ENCODE data around the gene UBXN10. TPM values are rescaled to one million over a fixed set of nuclear protein-coding genes. Genes with fewer than 3 reads are reported as not detected.

UBXN10 gene
- total RNA-seq, 4 donors from 2014 or later = 12.2 to 27.9 (median 14.4) TPM

DNA sequence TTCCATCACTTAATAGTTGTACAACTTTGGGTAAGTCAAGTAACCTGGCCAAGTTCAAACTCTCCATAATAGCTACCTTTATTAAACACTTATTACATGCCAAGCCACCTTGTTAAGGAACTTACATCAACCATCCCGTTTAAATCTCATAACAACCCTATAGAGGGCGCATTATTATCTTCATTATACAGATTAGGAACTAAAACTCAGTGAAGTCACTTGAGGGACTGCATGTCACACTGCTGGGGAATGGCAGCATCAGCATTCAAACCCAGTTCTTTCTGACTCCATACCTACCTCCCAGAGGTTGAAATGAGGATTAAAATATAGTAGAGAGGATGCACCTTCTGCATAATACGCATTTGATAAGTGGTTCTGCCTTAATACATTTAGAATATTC, 47.5 kb downstream of the UBXN10 start:
- Histone ChIP-seq H3K27ac (replicated peaks in 1 of 4) (no peak overlapping the region), H3K36me3 (no peaks in the 10 kb centered on the region), H3K27me3 (peaks cover 0 to 72% (median 4%) of the 10 kb centered on the region in 4 donors), H3K4me1 (no peaks in the 10 kb centered on the region), H3K4me3 (no peak overlapping the region), H3K9me3 (no peaks in the 10 kb centered on the region)
- no peak for DNase-seq (ENCODE audit: extremely low spot score)
- TF ChIP-seq EP300 (IDR thresholded peaks at IDR 0.05) (no peak), POLR2A (IDR thresholded peaks at IDR 0.05; ENCODE audit: low read depth) (no peak), CTCF (IDR thresholded peaks at IDR 0.05) (peak in 2 of 3 experiments; percentile 14 to 36)
- 37% methylated on average over 3 of the region's 3 CpGs for WGBS
- intact Hi-C loops (cut with DNase I) = no loop called here

DNA sequence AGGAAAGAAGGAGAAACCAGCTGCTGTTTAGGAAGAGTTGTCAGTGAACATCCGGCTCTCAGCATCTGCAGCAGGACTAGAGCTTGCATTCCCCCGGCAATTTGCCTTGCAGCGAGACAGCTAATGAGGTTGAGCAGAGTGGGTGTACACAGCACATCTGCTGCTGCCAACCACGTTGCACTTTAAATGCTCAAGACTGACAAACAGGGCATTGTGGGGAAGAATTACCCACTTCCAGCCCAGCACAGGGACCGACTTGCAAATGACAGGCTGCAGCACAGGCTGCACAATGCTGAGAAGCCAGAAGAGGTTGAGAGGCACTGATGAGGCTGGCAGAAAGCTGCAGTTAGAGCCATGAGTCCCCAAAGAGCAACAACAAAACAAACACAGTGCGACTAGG, 48.0 kb downstream of the UBXN10 start:
- intact Hi-C loops (cut with DNase I) = no loop called here
- Histone ChIP-seq H3K4me3 (no peak overlapping the region), H3K27ac (replicated peaks in 1 of 4) (no peak overlapping the region), H3K36me3 (no peaks in the 10 kb centered on the region), H3K9me3 (no peaks in the 10 kb centered on the region), H3K27me3 (peaks cover 0 to 76% (median 4%) of the 10 kb centered on the region in 4 donors), H3K4me1 (no peaks in the 10 kb centered on the region)
- TF ChIP-seq EP300 (IDR thresholded peaks at IDR 0.05) (no peak), POLR2AphosphoS5 (IDR thresholded peaks at IDR 0.05) (no peak), CTCF (IDR thresholded peaks at IDR 0.05) (no peak)
- DNase-seq (ENCODE audit: extremely low spot score) = no peak
- 26% methylated on average over 6 of the region's 6 CpGs for WGBS

- peaks cover 0 to 78% (median 4%) of the 10 kb centered on the region in 4 donors for H3K27me3 ChIP-seq
- WGBS = 89% methylated on average over 6 of the region's 6 CpGs
- intact Hi-C loops (cut with DNase I) = no loop called here
Observed at GRCh38 chr1:20234788-20235535, 49.1 kb downstream of the UBXN10 start.

DNA sequence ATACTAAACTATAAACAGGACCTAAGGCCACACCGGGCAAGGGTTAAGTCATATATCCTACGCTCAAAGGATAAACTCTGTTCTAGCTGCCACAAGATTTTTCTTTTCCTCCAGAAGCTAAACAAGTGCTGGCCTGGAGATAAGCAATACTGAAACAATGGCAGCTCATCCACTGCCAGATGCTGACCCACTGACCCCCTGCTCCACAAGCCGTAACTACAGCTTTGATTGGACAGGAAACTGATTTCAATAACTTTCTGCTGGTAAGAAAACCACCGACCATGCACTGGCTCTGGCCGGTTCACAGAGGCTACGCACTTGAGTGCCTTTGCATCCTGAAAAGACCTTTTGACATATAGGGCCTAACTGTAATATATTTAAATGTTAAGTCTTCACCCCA, 51.8 kb downstream of the UBXN10 start:
- DNase-seq (ENCODE audit: extremely low spot score) = no peak
- no peaks in the 10 kb centered on the region for H3K9me3 ChIP-seq
- peaks cover 0 to 84% (median 4%) of the 10 kb centered on the region in 4 donors for H3K27me3 ChIP-seq
- H3K36me3 ChIP-seq = no peaks in the 10 kb centered on the region
- H3K4me3 ChIP-seq = no peak overlapping the region
- WGBS = 58% methylated on average over 6 of the region's 6 CpGs
- no peaks in the 10 kb centered on the region for H3K4me1 ChIP-seq
- H3K27ac ChIP-seq (replicated peaks in 1 of 4) = no peak overlapping the region
- intact Hi-C loops (cut with DNase I) = no loop called here
- TF ChIP-seq POLR2A (IDR thresholded peaks at IDR 0.05; ENCODE audit: low read depth) = no peak
- no peak for TF ChIP-seq CTCF (IDR thresholded peaks at IDR 0.05)
- no peak for TF ChIP-seq EP300 (IDR thresholded peaks at IDR 0.05)
- no peak for TF ChIP-seq POLR2AphosphoS5 (IDR thresholded peaks at IDR 0.05)

More at GRCh38 chr1:20234788-20235535, 49.1 kb downstream of the UBXN10 start:
- Histone ChIP-seq H3K36me3 (no peaks in the 10 kb centered on the region), H3K4me3 (no peak overlapping the region), H3K4me1 (no peaks in the 10 kb centered on the region), H3K9me3 (no peaks in the 10 kb centered on the region), H3K27ac (replicated peaks in 1 of 4) (no peak overlapping the region)
- DNase-seq (ENCODE audit: extremely low spot score) = no peak
- TF ChIP-seq POLR2AphosphoS5 (IDR thresholded peaks at IDR 0.05) (no peak), CTCF (IDR thresholded peaks at IDR 0.05) (no peak), EP300 (IDR thresholded peaks at IDR 0.05) (no peak), POLR2A (IDR thresholded peaks at IDR 0.05; ENCODE audit: low read depth) (no peak)

GRCh38 chr1:20240012-20240411, 54.1 kb downstream of the UBXN10 start:
- Histone ChIP-seq H3K27ac (replicated peaks in 1 of 4) (no peak overlapping the region), H3K27me3 (peaks cover 0 to 74% (median 13%) of the 10 kb centered on the region in 4 donors), H3K36me3 (no peaks in the 10 kb centered on the region), H3K4me3 (no peak overlapping the region), H3K4me1 (no peaks in the 10 kb centered on the region), H3K9me3 (no peaks in the 10 kb centered on the region)
- DNase-seq (ENCODE audit: extremely low spot score) = no peak
- WGBS = 73% methylated on average over 2 of the region's 2 CpGs
- intact Hi-C loops (cut with DNase I) = no loop called here
- TF ChIP-seq POLR2A (IDR thresholded peaks at IDR 0.05; ENCODE audit: low read depth) (no peak), CTCF (IDR thresholded peaks at IDR 0.05) (no peak), POLR2AphosphoS5 (IDR thresholded peaks at IDR 0.05) (no peak), EP300 (IDR thresholded peaks at IDR 0.05) (no peak)

Data from esophagus muscularis mucosa (tissue), 4 donors.